HEK293 (cell line): ENCODE measurements around the gene PNKD.

ENCODE experiments used
- CTCF ChIA-PET: fragments of 350-600 bp; formaldehyde crosslinking; extraction: SDS; loops from one replicate; lab custom pipeline; 2021; ENCODE audit warnings: antibody characterized with exemption; lab: Yijun Ruan, JAX
- POLR2A ChIA-PET: fragments of 300-600 bp; formaldehyde crosslinking; extraction: SDS; loops from one replicate; lab custom pipeline; 2020; ENCODE audit warnings: antibody characterized with exemption, inconsistent platforms; lab: Yijun Ruan, JAX
- H3K27ac ChIP-seq: fragments of 200-500 bp; sonication (Bioruptor generic); 2 replicates; pipeline ENCODE4 v1.5.1; 2014; ENCODE audit warnings: low read depth, low read length, control low read depth, inconsistent platforms; ENCODE audit errors: extremely low read depth
- H3K36me3 ChIP-seq, 2 experiments: fragments of 200-500 bp in 1 of 2; sonication (Bioruptor generic) in 1 of 2; 1 replicate in 1 of 2; 2 replicates in 1 of 2; pipeline ENCODE4 v1.5.1; 2014 to 2017; ENCODE audit warnings: inconsistent platforms in 2 of 2, low read length in 2 of 2; ENCODE audit not compliant: control insufficient read depth in 2 of 2, insufficient read depth in 1 of 2
- H3K4me1 ChIP-seq: fragments of 200-500 bp; sonication (Bioruptor generic); 2 replicates; pipeline ENCODE4 v1.5.1; 2014; ENCODE audit warnings: mild to moderate bottlenecking, low read length, inconsistent platforms; ENCODE audit not compliant: control insufficient read depth, insufficient read depth
- H3K4me3 ChIP-seq: 2 replicates; pipeline ENCODE4 v1.5.1; 2011; ENCODE audit warnings: low read depth, mild to moderate bottlenecking, control low read depth, low read length, moderate library complexity
- H3K9me3 ChIP-seq: fragments of 200-500 bp; sonication (Bioruptor generic); 2 replicates; pipeline ENCODE4 v1.5.1; 2014; ENCODE audit warnings: low read depth, low read length, inconsistent platforms; ENCODE audit not compliant: control insufficient read depth, insufficient read depth
- EGR2 ChIP-seq: fragments of 450-650 bp; formaldehyde crosslinking; IDR thresholded peaks from 2 replicates; pipeline ENCODE4 v1.5.1; 2016; ENCODE audit warnings: low read depth, missing biosample characterization, missing genetic modification characterization
- GLIS1 ChIP-seq: fragments of 450-650 bp; formaldehyde crosslinking; IDR thresholded peaks from 2 replicates; pipeline ENCODE4 v1.5.1; 2016; ENCODE audit warnings: missing biosample characterization, missing genetic modification characterization
- GLIS2 ChIP-seq: fragments of 450-650 bp; formaldehyde crosslinking; IDR thresholded peaks from 2 replicates; pipeline ENCODE4 v1.5.1; 2016; ENCODE audit warnings: missing biosample characterization, missing genetic modification characterization
- KLF10 ChIP-seq: fragments of 450-650 bp; IDR thresholded peaks from 2 replicates; pipeline ENCODE4 v1.5.1; 2018; ENCODE audit warnings: missing biosample characterization, mild to moderate bottlenecking, missing genetic modification characterization
- KLF8 ChIP-seq: fragments of 450-650 bp; formaldehyde crosslinking; IDR thresholded peaks from 2 replicates; pipeline ENCODE4 v1.5.1; 2016; ENCODE audit warnings: missing biosample characterization, missing genetic modification characterization
- KLF9 ChIP-seq: fragments of 450-650 bp; formaldehyde crosslinking; IDR thresholded peaks from 2 replicates; pipeline ENCODE4 v1.5.1; 2016; ENCODE audit warnings: missing biosample characterization, missing genetic modification characterization, low read depth
- MEIS1 ChIP-seq: sonication (generic); formaldehyde crosslinking; IDR thresholded peaks from 2 replicates; pipeline ENCODE4 v1.8.1; 2022; ENCODE audit warnings: missing genetic modification reagents, mild to moderate bottlenecking, borderline replicate concordance
- OSR2 ChIP-seq: fragments of 450-650 bp; formaldehyde crosslinking; IDR thresholded peaks from 2 replicates; pipeline ENCODE4 v1.5.1; 2016; ENCODE audit warnings: missing biosample characterization, missing genetic modification characterization
- REPIN1 ChIP-seq: fragments of 450-650 bp; formaldehyde crosslinking; IDR thresholded peaks from 2 replicates; pipeline ENCODE4 v1.5.1; 2017; ENCODE audit warnings: missing biosample characterization, missing genetic modification characterization, low read depth
- SP2 ChIP-seq: fragments of 450-650 bp; formaldehyde crosslinking; IDR thresholded peaks from 2 replicates; pipeline ENCODE4 v1.5.1; 2016; ENCODE audit warnings: missing biosample characterization, missing genetic modification characterization
- SP3 ChIP-seq: fragments of 450-650 bp; formaldehyde crosslinking; IDR thresholded peaks from 2 replicates; pipeline ENCODE4 v1.5.1; 2016; ENCODE audit warnings: missing biosample characterization, missing genetic modification characterization
- ZEB2 ChIP-seq: fragments of 450-650 bp; formaldehyde crosslinking; IDR thresholded peaks from 2 replicates; pipeline ENCODE4 v1.5.1; 2016; ENCODE audit warnings: missing biosample characterization, missing genetic modification characterization
- ZFP37 ChIP-seq: fragments of 450-650 bp; formaldehyde crosslinking; IDR thresholded peaks from 2 replicates; pipeline ENCODE4 v1.5.1; 2016; ENCODE audit warnings: missing biosample characterization, missing genetic modification characterization
- ZFP41 ChIP-seq: fragments of 450-650 bp; formaldehyde crosslinking; IDR thresholded peaks from 2 replicates; pipeline ENCODE4 v1.5.1; 2016; ENCODE audit warnings: missing biosample characterization, missing genetic modification characterization, borderline replicate concordance
- ZFP69B ChIP-seq: fragments of 450-650 bp; formaldehyde crosslinking; IDR thresholded peaks from 2 replicates; pipeline ENCODE4 v1.5.1; 2016; ENCODE audit warnings: missing biosample characterization, missing genetic modification characterization
- ZNF114 ChIP-seq: fragments of 450-650 bp; formaldehyde crosslinking; IDR thresholded peaks from 2 replicates; pipeline ENCODE4 v1.5.0; 2017; ENCODE audit warnings: missing biosample characterization, missing genetic modification characterization
- ZNF140 ChIP-seq: fragments of 450-650 bp; formaldehyde crosslinking; IDR thresholded peaks from 2 replicates; pipeline ENCODE4 v1.5.1; 2016; ENCODE audit warnings: missing biosample characterization, missing genetic modification characterization
- ZNF184 ChIP-seq: fragments of 450-650 bp; IDR thresholded peaks from 2 replicates; pipeline ENCODE4 v1.5.1; 2018; ENCODE audit warnings: missing biosample characterization, mild to moderate bottlenecking, missing genetic modification characterization
- ZNF214 ChIP-seq: fragments of 450-650 bp; formaldehyde crosslinking; IDR thresholded peaks from 2 replicates; pipeline ENCODE4 v1.5.1; 2017; ENCODE audit warnings: missing biosample characterization, mild to moderate bottlenecking, missing genetic modification characterization, borderline replicate concordance
- ZNF221 ChIP-seq: fragments of 450-650 bp; formaldehyde crosslinking; IDR thresholded peaks from 2 replicates; pipeline ENCODE4 v1.5.1; 2017; ENCODE audit warnings: missing biosample characterization, missing genetic modification characterization, borderline replicate concordance
- ZNF223 ChIP-seq: fragments of 450-650 bp; formaldehyde crosslinking; IDR thresholded peaks from 2 replicates; pipeline ENCODE4 v1.5.1; 2016; ENCODE audit warnings: missing biosample characterization, missing genetic modification characterization
- ZNF24 ChIP-seq: fragments of 450-650 bp; formaldehyde crosslinking; IDR thresholded peaks from 2 replicates; pipeline ENCODE4 v1.5.1; 2016; ENCODE audit warnings: missing biosample characterization, missing genetic modification characterization
- ZNF335 ChIP-seq: fragments of 450-650 bp; formaldehyde crosslinking; conservative IDR thresholded peaks from 2 replicates; pipeline ENCODE4 v1.5.1; 2016; ENCODE audit warnings: missing biosample characterization, missing genetic modification characterization
- ZNF37A ChIP-seq: fragments of 450-650 bp; IDR thresholded peaks from 2 replicates; pipeline ENCODE4 v1.5.1; 2018; ENCODE audit warnings: missing biosample characterization, missing genetic modification characterization
- ZNF391 ChIP-seq: fragments of 450-650 bp; formaldehyde crosslinking; IDR thresholded peaks from 2 replicates; pipeline ENCODE4 v1.5.1; 2016; ENCODE audit warnings: low read depth, missing biosample characterization, missing genetic modification characterization, borderline replicate concordance
- ZNF423 ChIP-seq: fragments of 450-650 bp; formaldehyde crosslinking; IDR thresholded peaks from 2 replicates; pipeline ENCODE4 v1.5.1; 2016; ENCODE audit warnings: missing biosample characterization, missing genetic modification characterization
- ZNF501 ChIP-seq: fragments of 450-650 bp; formaldehyde crosslinking; IDR thresholded peaks from 2 replicates; pipeline ENCODE4 v1.5.1; 2016; ENCODE audit warnings: missing biosample characterization, missing genetic modification characterization
- ZNF660 ChIP-seq: fragments of 450-650 bp; IDR thresholded peaks from 2 replicates; pipeline ENCODE4 v1.5.1; 2018; ENCODE audit warnings: missing biosample characterization, mild to moderate bottlenecking, missing genetic modification characterization
- ZNF677 ChIP-seq: fragments of 450-650 bp; IDR thresholded peaks from 2 replicates; pipeline ENCODE4 v1.5.0; 2018; ENCODE audit warnings: missing biosample characterization, mild to moderate bottlenecking, missing genetic modification characterization, moderate library complexity
- ZNF776 ChIP-seq: fragments of 450-650 bp; formaldehyde crosslinking; IDR thresholded peaks from 2 replicates; pipeline ENCODE4 v1.5.0; 2017; ENCODE audit warnings: missing biosample characterization, missing genetic modification characterization, borderline replicate concordance
- ZSCAN18 ChIP-seq: fragments of 450-650 bp; formaldehyde crosslinking; IDR thresholded peaks from 2 replicates; pipeline ENCODE4 v1.5.1; 2016; ENCODE audit warnings: missing biosample characterization, missing genetic modification characterization
- TF ChIP-seq, protein P1 (sequence below): fragments of 450-650 bp; formaldehyde crosslinking; optimal IDR thresholded peaks from 2 replicates; pipeline ENCODE3; 2016; ENCODE audit warnings: missing biosample characterization, mild to moderate bottlenecking, missing genetic modification characterization
- TF ChIP-seq, protein P2 (sequence below): fragments of 450-650 bp; IDR thresholded peaks from 2 replicates; pipeline ENCODE4 v1.5.1; 2018; ENCODE audit warnings: missing biosample characterization, mild to moderate bottlenecking, missing genetic modification characterization
- TF ChIP-seq, protein P3 (sequence below): fragments of 450-650 bp; formaldehyde crosslinking; IDR thresholded peaks from 2 replicates; pipeline ENCODE4 v1.5.1; 2016; ENCODE audit warnings: missing biosample characterization, missing genetic modification characterization

The PNKD gene

GRCh38 chr2:218320704-218321336, 50.5 kb downstream of the PNKD start:
- ChIA-PET CTCF (interaction anchor here (0.6 to 2.3 kb wide), 4 partner anchors 19 to 1699 kb away, joined by 3 to 7 read pairs (median 4); no protein-coding TSS in a partner anchor), POLR2A (no interaction called here)

GRCh38 chr2:218322768-218323525, 52.6 kb downstream of the PNKD start:
- CTCF ChIA-PET: interaction anchor here (0.6 to 2.3 kb wide), 5 partner anchors 21 to 70 kb away, joined by 3 to 13 read pairs (median 7); no protein-coding TSS in a partner anchor
- Histone ChIP-seq H3K9me3 (no peaks in the 10 kb centered on the region), H3K36me3 (no peaks in the 10 kb centered on the region), H3K4me3 (peak overlapping the region; percentile 56), H3K4me1 (peaks cover 7% of the 10 kb centered on the region), H3K27ac (0 out of 2 replicates have a peak overlapping the region, but pooled peaks have one; percentile 63)
- POLR2A ChIA-PET: interaction anchor here (0.6 to 1.6 kb wide), 7 partner anchors 16 to 773 kb away, joined by 3 to 8 read pairs (median 3); no protein-coding TSS in a partner anchor
- TF ChIP-seq OSR2 (tag by site-specific recombination) (peak; percentile 30; the same call in 1 of the 2 replicates), GLIS1 (tag by site-specific recombination) (peak; percentile 76), KLF9 (tag by site-specific recombination) (peak; percentile 6; the same call in 1 of the 2 replicates), SP3 (peak; percentile 69), ZNF184 (tag by site-specific recombination) (0 out of 2 replicates have a peak, but pooled peaks have one; percentile 36), EGR2 (tag by site-specific recombination) (0 out of 2 replicates have a peak, but pooled peaks have one; percentile 5), KLF10 (tag by site-specific recombination) (peak; percentile 55; the same call in 1 of the 2 replicates), ZNF335 (tag by site-specific recombination) (peak; percentile 37), ZNF423 (tag by site-specific recombination) (no peak), GLIS2 (peak; percentile 44; the same call in 1 of the 2 replicates), MEIS1 (CRISPR knock-in tag) (no peak), ZSCAN18 (tag by site-specific recombination) (no peak), ZNF660 (peak; percentile 72; the same call in 1 of the 2 replicates), ZNF677 (tag by site-specific recombination) (0 out of 2 replicates have a peak, but pooled peaks have one; percentile 60), ZNF221 (tag by site-specific recombination) (no peak), ZEB2 (tag by site-specific recombination) (0 out of 2 replicates have a peak, but pooled peaks have one; percentile 14), KLF8 (tag by site-specific recombination) (0 out of 2 replicates have a peak, but pooled peaks have one; percentile 12), ZFP37 (tag by site-specific recombination) (no peak), ZNF214 (tag by site-specific recombination) (no peak), ZFP69B (tag by site-specific recombination) (peak; percentile 72)
- TF ChIP-seq, protein P1, sequence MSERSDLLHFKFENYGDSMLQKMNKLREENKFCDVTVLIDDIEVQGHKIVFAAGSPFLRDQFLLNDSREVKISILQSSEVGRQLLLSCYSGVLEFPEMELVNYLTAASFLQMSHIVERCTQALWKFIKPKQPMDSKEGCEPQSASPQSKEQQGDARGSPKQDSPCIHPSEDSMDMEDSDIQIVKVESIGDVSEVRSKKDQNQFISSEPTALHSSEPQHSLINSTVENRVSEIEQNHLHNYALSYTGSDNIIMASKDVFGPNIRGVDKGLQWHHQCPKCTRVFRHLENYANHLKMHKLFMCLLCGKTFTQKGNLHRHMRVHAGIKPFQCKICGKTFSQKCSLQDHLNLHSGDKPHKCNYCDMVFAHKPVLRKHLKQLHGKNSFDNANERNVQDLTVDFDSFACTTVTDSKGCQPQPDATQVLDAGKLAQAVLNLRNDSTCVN (tag by site-specific recombination): peak; percentile 74
- TF ChIP-seq, protein P2, sequence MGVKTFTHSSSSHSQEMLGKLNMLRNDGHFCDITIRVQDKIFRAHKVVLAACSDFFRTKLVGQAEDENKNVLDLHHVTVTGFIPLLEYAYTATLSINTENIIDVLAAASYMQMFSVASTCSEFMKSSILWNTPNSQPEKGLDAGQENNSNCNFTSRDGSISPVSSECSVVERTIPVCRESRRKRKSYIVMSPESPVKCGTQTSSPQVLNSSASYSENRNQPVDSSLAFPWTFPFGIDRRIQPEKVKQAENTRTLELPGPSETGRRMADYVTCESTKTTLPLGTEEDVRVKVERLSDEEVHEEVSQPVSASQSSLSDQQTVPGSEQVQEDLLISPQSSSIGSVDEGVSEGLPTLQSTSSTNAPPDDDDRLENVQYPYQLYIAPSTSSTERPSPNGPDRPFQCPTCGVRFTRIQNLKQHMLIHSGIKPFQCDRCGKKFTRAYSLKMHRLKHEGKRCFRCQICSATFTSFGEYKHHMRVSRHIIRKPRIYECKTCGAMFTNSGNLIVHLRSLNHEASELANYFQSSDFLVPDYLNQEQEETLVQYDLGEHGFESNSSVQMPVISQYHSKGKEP (tag by site-specific recombination): peak; percentile 79
- TF ChIP-seq, protein P3, sequence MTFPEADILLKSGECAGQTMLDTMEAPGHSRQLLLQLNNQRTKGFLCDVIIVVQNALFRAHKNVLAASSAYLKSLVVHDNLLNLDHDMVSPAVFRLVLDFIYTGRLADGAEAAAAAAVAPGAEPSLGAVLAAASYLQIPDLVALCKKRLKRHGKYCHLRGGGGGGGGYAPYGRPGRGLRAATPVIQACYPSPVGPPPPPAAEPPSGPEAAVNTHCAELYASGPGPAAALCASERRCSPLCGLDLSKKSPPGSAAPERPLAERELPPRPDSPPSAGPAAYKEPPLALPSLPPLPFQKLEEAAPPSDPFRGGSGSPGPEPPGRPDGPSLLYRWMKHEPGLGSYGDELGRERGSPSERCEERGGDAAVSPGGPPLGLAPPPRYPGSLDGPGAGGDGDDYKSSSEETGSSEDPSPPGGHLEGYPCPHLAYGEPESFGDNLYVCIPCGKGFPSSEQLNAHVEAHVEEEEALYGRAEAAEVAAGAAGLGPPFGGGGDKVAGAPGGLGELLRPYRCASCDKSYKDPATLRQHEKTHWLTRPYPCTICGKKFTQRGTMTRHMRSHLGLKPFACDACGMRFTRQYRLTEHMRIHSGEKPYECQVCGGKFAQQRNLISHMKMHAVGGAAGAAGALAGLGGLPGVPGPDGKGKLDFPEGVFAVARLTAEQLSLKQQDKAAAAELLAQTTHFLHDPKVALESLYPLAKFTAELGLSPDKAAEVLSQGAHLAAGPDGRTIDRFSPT (tag by site-specific recombination): peak; percentile 73

More at GRCh38 chr2:218320704-218321336, 50.5 kb downstream of the PNKD start:
- no peak overlapping the region for H3K27ac ChIP-seq
- TF ChIP-seq ZFP41 (no peak), ZNF501 (no peak), ZNF140 (tag by site-specific recombination) (no peak), ZNF776 (tag by site-specific recombination) (no peak), ZNF114 (tag by site-specific recombination) (no peak), REPIN1 (tag by site-specific recombination) (no peak), ZNF223 (tag by site-specific recombination) (no peak), SP2 (no peak), ZNF24 (tag by site-specific recombination) (no peak), ZNF37A (tag by site-specific recombination) (no peak), ZNF391 (tag by site-specific recombination) (no peak)
- TF ChIP-seq, all 188 proteins: peak for 0
- Histone ChIP-seq H3K9me3 (no peaks in the 10 kb centered on the region), H3K4me3 (no peak overlapping the region), H3K4me1 (peaks cover 7% of the 10 kb centered on the region), H3K36me3 (no peaks in the 10 kb centered on the region)
